DMS 273 (cell line): Measurements from ENCODE around the gene ZNF157.

Source experiments
- DNase-seq: peaks from one replicate; lab custom pipeline; 2025; ENCODE audit not compliant: unreplicated experiment; lab: John Stamatoyannopoulos, UW

ZNF157 gene

DNA sequence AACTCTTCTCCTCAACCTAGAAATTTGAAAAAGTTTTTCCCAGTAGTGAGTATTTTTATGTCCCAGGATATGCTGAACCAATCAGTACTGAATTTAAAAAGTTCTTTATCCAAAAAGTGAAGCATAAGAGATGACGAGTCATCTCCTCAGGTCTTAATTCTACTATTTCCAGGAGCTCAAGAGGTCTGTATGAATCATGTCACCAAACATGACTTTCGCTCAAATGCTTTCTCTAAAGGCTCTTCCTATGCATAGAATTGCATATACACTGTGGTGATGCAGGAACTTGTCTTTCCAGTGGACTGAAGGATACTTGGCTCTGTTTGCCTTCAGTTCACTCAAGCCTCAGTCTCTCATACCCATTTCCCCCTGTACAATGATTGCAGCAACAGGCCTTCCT, 76.6 kb downstream of the ZNF157 start:
- DNase-seq = no peak

DNA sequence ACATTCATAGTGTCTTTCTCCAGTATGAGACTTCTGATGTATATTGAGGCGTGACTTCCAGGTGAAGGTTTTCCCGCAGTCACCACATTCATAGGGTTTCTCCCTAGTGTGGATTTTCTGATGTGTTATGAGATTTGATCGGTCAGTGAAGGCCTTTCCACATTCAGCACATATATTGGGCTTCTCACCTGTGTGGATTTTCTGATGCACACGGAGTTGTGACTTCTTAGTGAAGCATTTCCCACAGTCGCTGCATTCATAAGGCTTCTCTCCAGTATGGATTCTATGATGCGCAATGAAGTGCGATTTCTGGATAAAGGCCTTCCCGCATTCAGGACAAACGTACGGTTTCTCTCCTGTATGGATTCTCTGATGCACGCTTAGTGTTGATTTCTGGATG, 77.2 kb downstream of the ZNF157 start:
- no peak for DNase-seq

DNA sequence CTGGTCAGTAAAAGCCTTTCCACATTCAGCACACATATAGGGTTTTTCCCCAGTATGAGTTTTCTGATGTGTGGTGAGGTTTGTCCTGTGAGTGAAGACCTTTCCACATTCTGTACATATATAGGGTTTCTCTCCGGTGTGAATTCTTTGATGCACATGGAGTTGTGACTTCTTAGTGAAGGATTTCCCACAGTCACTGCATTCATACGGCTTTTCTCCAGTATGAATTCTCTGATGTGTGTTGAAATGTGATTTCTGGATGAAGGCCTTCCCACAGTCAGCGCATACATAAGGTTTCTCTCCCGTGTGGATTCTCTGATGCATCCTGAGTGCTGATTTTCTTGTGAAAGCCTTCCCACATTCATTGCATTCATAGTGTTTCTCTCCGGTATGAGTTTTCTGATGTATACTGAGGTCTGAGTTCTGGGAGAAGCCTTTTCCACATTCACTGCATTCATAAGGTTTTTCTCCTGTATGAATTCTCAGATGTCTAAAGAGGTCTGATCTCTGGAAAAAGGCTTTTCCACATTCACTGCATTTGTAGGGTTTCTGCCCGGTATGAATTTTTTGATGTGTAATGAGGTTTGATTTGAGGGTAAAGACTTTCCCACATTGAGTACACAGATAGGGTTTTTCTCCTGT, 77.9 kb downstream of the ZNF157 start:
- DNase-seq = no peak

DNA sequence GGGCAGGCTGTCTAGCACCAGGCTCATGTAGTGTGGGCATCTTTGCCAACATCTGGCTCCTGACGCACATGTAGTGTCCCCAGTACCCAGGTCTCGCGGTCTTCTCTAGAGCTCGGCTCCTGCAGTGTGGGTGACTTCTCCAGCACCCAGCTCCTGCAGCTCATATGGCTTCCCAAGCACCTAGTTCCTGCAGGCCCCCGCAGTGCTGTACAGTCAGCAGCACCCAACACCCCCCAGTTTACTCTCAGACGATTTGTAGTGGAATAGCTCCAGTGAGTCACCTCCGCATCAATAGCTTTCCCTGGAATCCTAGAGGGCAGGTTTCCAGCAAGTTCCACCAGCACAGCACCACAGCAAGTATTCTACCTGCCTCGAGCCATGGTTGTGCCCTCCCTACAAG, 81.7 kb downstream of the ZNF157 start:
- no peak for DNase-seq

DNA sequence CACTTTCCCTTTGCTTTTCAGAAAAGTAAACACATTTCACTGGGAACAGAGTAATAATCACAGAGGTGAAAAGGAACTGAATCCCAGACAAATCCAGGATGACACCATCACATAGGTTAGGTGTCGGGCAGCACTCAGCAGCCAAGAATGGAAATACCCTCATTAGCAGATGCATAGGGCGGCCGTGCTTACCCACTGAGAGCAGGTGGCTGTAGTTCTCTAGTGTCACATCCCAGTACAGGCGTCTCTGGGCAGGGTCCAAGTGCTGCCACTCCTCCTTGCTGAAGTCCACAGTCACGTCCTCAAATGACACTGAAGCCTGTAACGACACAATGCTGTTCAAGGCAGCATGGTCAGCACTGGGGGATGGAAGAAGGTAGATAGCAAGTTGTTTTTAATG, 85.7 kb downstream of the ZNF157 start:
- DNase-seq = no peak

DNA sequence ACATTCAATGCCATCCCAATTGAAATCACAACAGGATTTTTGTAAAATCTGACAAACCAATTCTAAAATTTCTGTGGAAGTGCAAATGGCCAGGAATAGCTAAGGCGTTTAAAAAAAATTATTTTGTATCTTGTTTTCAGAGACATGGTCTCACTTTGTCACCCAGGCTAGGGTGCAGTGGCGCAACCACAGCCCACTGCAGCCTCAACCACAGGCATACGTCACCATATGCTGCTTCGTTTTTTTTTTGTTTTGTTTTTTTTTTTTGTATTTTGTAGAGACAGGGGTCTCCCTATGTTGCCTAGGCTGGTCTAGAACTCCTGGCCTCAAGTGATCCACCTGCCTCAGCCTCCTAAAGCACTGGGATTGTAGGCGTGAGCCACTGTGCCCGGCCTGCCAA, 88.2 kb downstream of the ZNF157 start:
- no peak for DNase-seq

DNA sequence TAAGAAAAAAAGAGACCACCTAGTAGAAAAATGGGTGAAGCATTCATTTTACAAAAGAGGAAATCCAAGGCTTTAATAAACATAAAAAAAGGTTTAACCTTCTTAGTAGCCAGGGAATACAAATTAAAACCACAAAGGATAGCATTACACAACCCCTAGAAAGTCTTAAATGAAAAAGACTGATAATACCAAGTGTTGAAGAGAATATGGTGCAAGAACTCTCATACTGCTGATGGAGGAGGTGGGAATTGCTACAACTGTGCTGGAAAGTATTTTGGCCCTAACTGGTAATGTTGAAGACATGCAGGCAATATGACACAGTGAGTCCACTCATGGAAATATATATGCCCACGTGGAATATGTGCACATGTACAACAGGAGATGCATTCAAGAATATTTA, 90.2 kb downstream of the ZNF157 start:
- DNase-seq = no peak
